IMR-90 (cell line): ENCODE results near the gene SAA1. TPM values are rescaled to one million over a fixed set of nuclear protein-coding genes. Genes with fewer than 3 reads are reported as not detected.

Experiments
- ATAC-seq: fragments of 200-7000 bp; cut with Tn5 transposase; 2 replicates; pipeline ENCODE4 v1.9.1; 2020; ENCODE audit warnings: low read depth, mild to moderate bottlenecking, moderate library complexity
- BruUV-seq: library from RNA; stranded (reverse); fragments of 400-500 nt; replicated peaks from 2 replicates; lab custom pipeline; 2021; lab: Mats Ljungman, UMichigan
- CTCF ChIA-PET: fragments of 300-600 bp; formaldehyde crosslinking; extraction: SDS; loops from one replicate; lab custom pipeline; 2021; ENCODE audit warnings: antibody characterized with exemption; lab: Yijun Ruan, JAX
- POLR2A ChIA-PET: fragments of 300-600 bp; sonication (Branson Sonifier 250); formaldehyde crosslinking; loops from one replicate; lab custom pipeline; 2022; ENCODE audit warnings: antibody characterized with exemption; ENCODE audit not compliant: unreplicated experiment; lab: Charles Lee
- DNase-seq: peaks from one replicate; pipeline ENCODE4 v3.0.0; 2013
- H2AFZ ChIP-seq: replicated peaks from 2 replicates; pipeline ENCODE3; 2013; ENCODE audit warnings: low read length, mild to moderate bottlenecking; ENCODE audit not compliant: poor library complexity
- H2AK5ac ChIP-seq: 2 replicates; pipeline ENCODE4 v1.6.1; 2013; ENCODE audit warnings: low read depth, low read length, inconsistent platforms
- H2AK9ac ChIP-seq: replicated peaks from 2 replicates; pipeline ENCODE3; 2013; ENCODE audit warnings: mild to moderate bottlenecking, low read depth, low read length, moderate library complexity; ENCODE audit not compliant: poor library complexity
- H2BK120ac ChIP-seq: 2 replicates; pipeline ENCODE4 v1.6.1; 2013; ENCODE audit warnings: low read depth, low read length, inconsistent platforms
- H2BK15ac ChIP-seq: 3 replicates; pipeline ENCODE4 v1.6.1; 2013; ENCODE audit warnings: low read depth, low read length, inconsistent platforms
- H2BK20ac ChIP-seq: 2 replicates; pipeline ENCODE4 v1.6.1; 2013; ENCODE audit warnings: low read depth, mild to moderate bottlenecking, inconsistent platforms, low read length, moderate library complexity
- H2BK5ac ChIP-seq: 2 replicates; pipeline ENCODE4 v1.6.1; 2013; ENCODE audit warnings: mild to moderate bottlenecking, low read depth, low read length, inconsistent platforms; ENCODE audit not compliant: poor library complexity, severe bottlenecking
- H3K14ac ChIP-seq: replicated peaks from 2 replicates; pipeline ENCODE4 v1.6.1; 2013; ENCODE audit warnings: low read depth, low read length, inconsistent platforms
- H3K18ac ChIP-seq: 2 replicates; pipeline ENCODE4 v1.6.1; 2013; ENCODE audit warnings: low read depth, low read length, control low read depth
- H3K23ac ChIP-seq: 2 replicates; pipeline ENCODE4 v1.6.1; 2013; ENCODE audit warnings: low read depth, low read length, inconsistent platforms
- H3K27ac ChIP-seq: 2 replicates; pipeline ENCODE4 v1.5.1; 2013; ENCODE audit warnings: mild to moderate bottlenecking, control low read depth, low read length; ENCODE audit not compliant: insufficient read depth
- H3K27me3 ChIP-seq: 2 replicates; pipeline ENCODE4 v1.6.1; 2013; ENCODE audit warnings: low read length; ENCODE audit not compliant: control insufficient read depth, insufficient read depth
- H3K36me3 ChIP-seq: 2 replicates; pipeline ENCODE4 v1.6.1; 2013; ENCODE audit warnings: low read length, mixed read lengths; ENCODE audit not compliant: control insufficient read depth, insufficient read depth
- H3K4ac ChIP-seq: 2 replicates; pipeline ENCODE4 v1.6.1; 2013; ENCODE audit warnings: low read depth, low read length, inconsistent platforms
- H3K4me1 ChIP-seq: 2 replicates; pipeline ENCODE4 v1.6.1; 2013; ENCODE audit warnings: low read length, mixed read lengths; ENCODE audit not compliant: control insufficient read depth, insufficient read depth
- H3K4me2 ChIP-seq: 2 replicates; pipeline ENCODE4 v1.6.1; 2013; ENCODE audit warnings: low read depth, mild to moderate bottlenecking, control low read depth, low read length, moderate library complexity
- H3K4me3 ChIP-seq: 2 replicates; pipeline ENCODE4 v1.5.1; 2013; ENCODE audit warnings: low read depth, mild to moderate bottlenecking, control low read depth, low read length, moderate library complexity; ENCODE audit not compliant: insufficient read depth
- H3K56ac ChIP-seq: 2 replicates; pipeline ENCODE4 v1.6.1; 2013; ENCODE audit warnings: low read length, inconsistent platforms; ENCODE audit not compliant: insufficient read depth; ENCODE audit errors: extremely low read depth
- H3K79me1 ChIP-seq, 2 experiments: 2 replicates each; pipeline ENCODE4 v1.6.1; 2013; ENCODE audit warnings: low read length in 2 of 2, inconsistent platforms in 1 of 2, low read depth in 1 of 2
- H3K9ac ChIP-seq: 2 replicates; pipeline ENCODE4 v1.6.1; 2013; ENCODE audit warnings: low read depth, low read length, control low read depth
- H3K9me1 ChIP-seq: 2 replicates; pipeline ENCODE4 v1.6.1; 2013; ENCODE audit warnings: low read length, inconsistent platforms; ENCODE audit not compliant: insufficient read depth
- H3K9me3 ChIP-seq: 2 replicates; pipeline ENCODE4 v1.6.1; 2013; ENCODE audit warnings: low read length; ENCODE audit not compliant: control insufficient read depth, insufficient read depth
- H4K20me1 ChIP-seq: 2 replicates; pipeline ENCODE4 v1.6.1; 2013; ENCODE audit warnings: low read length, inconsistent platforms; ENCODE audit not compliant: insufficient read depth
- H4K5ac ChIP-seq: 2 replicates; pipeline ENCODE4 v1.6.1; 2013; ENCODE audit warnings: mild to moderate bottlenecking, low read depth, low read length, control low read depth
- H4K8ac ChIP-seq, 2 experiments: 2 replicates each; pipeline ENCODE4 v1.6.1; 2013; ENCODE audit warnings: low read depth in 2 of 2, low read length in 2 of 2, control low read depth in 1 of 2, inconsistent platforms in 1 of 2
- H4K91ac ChIP-seq: 2 replicates; pipeline ENCODE4 v1.6.1; 2013; ENCODE audit warnings: low read depth, low read length, inconsistent platforms; ENCODE audit not compliant: insufficient read depth
- BHLHE40 ChIP-seq: fragments of 150-350 bp; IDR thresholded peaks from 2 replicates; pipeline ENCODE4 v1.6.1; 2016; ENCODE audit warnings: mild to moderate bottlenecking, low read depth, low read length
- CEBPB ChIP-seq: IDR thresholded peaks from 2 replicates; pipeline ENCODE4 v1.6.1; 2012; ENCODE audit warnings: low read depth, low read length, improper control_type of control experiment
- CHD1 ChIP-seq: IDR thresholded peaks from 2 replicates; pipeline ENCODE4 v1.6.1; 2012; ENCODE audit warnings: low read depth, low read length, improper control_type of control experiment
- MAFK ChIP-seq: IDR thresholded peaks from 2 replicates; pipeline ENCODE4 v1.6.1; 2012; ENCODE audit warnings: low read depth, low read length, improper control_type of control experiment
- MAZ ChIP-seq: IDR thresholded peaks from 2 replicates; pipeline ENCODE4 v1.6.1; 2012; ENCODE audit warnings: low read depth, mild to moderate bottlenecking, low read length, improper control_type of control experiment, moderate library complexity, borderline replicate concordance
- MXI1 ChIP-seq: IDR thresholded peaks from 2 replicates; pipeline ENCODE4 v1.6.1; 2012; ENCODE audit warnings: low read depth, mild to moderate bottlenecking, low read length, moderate library complexity, borderline replicate concordance
- RAD21 ChIP-seq: IDR thresholded peaks from 2 replicates; pipeline ENCODE4 v1.6.1; 2012; ENCODE audit warnings: low read length, improper control_type of control experiment
- RFX5 ChIP-seq: IDR thresholded peaks from 2 replicates; pipeline ENCODE4 v1.8.0; 2012; ENCODE audit warnings: low read depth, mild to moderate bottlenecking, low read length, moderate library complexity
- SMC3 ChIP-seq: fragments of 150-350 bp; IDR thresholded peaks from 2 replicates; pipeline ENCODE4 v1.6.1; 2016; ENCODE audit warnings: low read depth, mild to moderate bottlenecking, antibody characterized with exemption, low read length, moderate library complexity
- WGBS, 2 experiments: methylation state at CpG; one replicate each; pipeline versions ENCODE4 v1.1.5 to v1.1.7; 2013; ENCODE audit warnings: missing lambda C conversion rate in 2 of 2; ENCODE audit not compliant: insufficient read length in 1 of 2; ENCODE audit errors: extremely low coverage in 2 of 2; 5-methylcytosine and 5-hydroxymethylcytosine counted together
- dilution Hi-C: fragments of 300-500 bp; cut with HindIII; formaldehyde crosslinking; loops from one replicate; pipeline ENCODE4 v1.14.3; 2018; ENCODE audit warnings: low sequenced_read_pairs; ENCODE audit not compliant: unreplicated experiment
- in situ Hi-C: fragments of 300-500 bp; cut with MboI; formaldehyde crosslinking; loops from 3 replicates; pipeline ENCODE4 v1.14.3; 2019; ENCODE audit warnings: low sequenced_read_pairs, inconsistent platforms, mixed read lengths
- intact Hi-C: fragments of 100-400 bp; cut with micrococcal nuclease; formaldehyde crosslinking; loops from 2 replicates; pipeline ENCODE4 v1.10.0; 2022
- polyA plus RNA-seq, 3 experiments: library from polyadenylated mRNA; depleted of rRNA; stranded (reverse); fragments of >200 nt; gene quantifications; 2 replicates each; pipeline ENCODE4 v1.2.3, GENCODE V29; 2012; ENCODE audit warnings: low replicate concordance in 1 of 3
- total RNA-seq: library from RNA; depleted of rRNA; stranded (reverse); fragments of >200 nt; gene quantifications from 2 replicates; pipeline ENCODE4 v1.2.3, GENCODE V29; 2012
- TF ChIP-seq, protein P1 (sequence below): conservative IDR thresholded peaks from 2 replicates; pipeline ENCODE4 v1.5.1; 2012; ENCODE audit warnings: mild to moderate bottlenecking, low read depth, low read length, improper control_type of control experiment
- TF ChIP-seq, protein P2 (sequence below): fragments of 150-350 bp; IDR thresholded peaks from 2 replicates; pipeline ENCODE4 v1.6.1; 2016; ENCODE audit warnings: low read depth, mild to moderate bottlenecking, low read length, moderate library complexity, borderline replicate concordance

SAA1 gene
- total and polyA plus RNA-seq, 2 of the 4 experiments (the other 2 are of a cell fraction), result not detected

DNA sequence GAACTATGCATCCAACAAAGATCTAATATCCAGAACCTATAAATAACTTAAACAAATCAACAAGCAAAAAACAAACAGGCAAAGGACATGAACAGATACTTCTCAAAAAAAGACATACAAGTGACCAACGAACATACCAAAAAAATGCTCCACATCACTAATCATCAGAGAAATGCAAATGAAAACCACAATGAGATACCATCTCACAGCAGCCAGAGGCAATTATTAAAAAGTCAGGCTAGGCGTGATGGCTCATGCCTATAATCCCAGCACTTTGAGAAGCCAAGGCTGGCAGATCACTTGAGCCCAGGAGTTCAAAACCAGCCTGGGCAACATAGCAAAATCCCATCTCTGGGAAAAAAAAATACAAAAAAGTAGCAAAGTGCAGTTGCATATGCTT is 40.2 kb upstream of the SAA1 start:
- ChIA-PET POLR2A (no interaction called here), CTCF (interaction anchor here (1.0 kb wide), 1 partner anchor 18 kb away, joined by 4 read pairs; no protein-coding TSS in a partner anchor)
- no peak for TF ChIP-seq MXI1
- TF ChIP-seq SMC3, result no peak
- TF ChIP-seq, protein P1, sequence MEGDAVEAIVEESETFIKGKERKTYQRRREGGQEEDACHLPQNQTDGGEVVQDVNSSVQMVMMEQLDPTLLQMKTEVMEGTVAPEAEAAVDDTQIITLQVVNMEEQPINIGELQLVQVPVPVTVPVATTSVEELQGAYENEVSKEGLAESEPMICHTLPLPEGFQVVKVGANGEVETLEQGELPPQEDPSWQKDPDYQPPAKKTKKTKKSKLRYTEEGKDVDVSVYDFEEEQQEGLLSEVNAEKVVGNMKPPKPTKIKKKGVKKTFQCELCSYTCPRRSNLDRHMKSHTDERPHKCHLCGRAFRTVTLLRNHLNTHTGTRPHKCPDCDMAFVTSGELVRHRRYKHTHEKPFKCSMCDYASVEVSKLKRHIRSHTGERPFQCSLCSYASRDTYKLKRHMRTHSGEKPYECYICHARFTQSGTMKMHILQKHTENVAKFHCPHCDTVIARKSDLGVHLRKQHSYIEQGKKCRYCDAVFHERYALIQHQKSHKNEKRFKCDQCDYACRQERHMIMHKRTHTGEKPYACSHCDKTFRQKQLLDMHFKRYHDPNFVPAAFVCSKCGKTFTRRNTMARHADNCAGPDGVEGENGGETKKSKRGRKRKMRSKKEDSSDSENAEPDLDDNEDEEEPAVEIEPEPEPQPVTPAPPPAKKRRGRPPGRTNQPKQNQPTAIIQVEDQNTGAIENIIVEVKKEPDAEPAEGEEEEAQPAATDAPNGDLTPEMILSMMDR, result no peak
- no peak for TF ChIP-seq CHD1
- TF ChIP-seq, protein P2, sequence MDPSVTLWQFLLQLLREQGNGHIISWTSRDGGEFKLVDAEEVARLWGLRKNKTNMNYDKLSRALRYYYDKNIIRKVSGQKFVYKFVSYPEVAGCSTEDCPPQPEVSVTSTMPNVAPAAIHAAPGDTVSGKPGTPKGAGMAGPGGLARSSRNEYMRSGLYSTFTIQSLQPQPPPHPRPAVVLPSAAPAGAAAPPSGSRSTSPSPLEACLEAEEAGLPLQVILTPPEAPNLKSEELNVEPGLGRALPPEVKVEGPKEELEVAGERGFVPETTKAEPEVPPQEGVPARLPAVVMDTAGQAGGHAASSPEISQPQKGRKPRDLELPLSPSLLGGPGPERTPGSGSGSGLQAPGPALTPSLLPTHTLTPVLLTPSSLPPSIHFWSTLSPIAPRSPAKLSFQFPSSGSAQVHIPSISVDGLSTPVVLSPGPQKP, result no peak
- no peak for TF ChIP-seq RAD21
- TF ChIP-seq MAFK, result no peak
- no peak for TF ChIP-seq BHLHE40
- TF ChIP-seq RFX5, result no peak
- no peak for TF ChIP-seq CEBPB
- no peak for TF ChIP-seq MAZ
- Histone ChIP-seq H2BK15ac (no peak overlapping the region), H3K4me2 (no peak overlapping the region), H2AK9ac (no peak overlapping the region), H3K4me1 (no peaks in the 10 kb centered on the region), H3K18ac (no peak overlapping the region), H4K91ac (no peak overlapping the region), H4K8ac (no peak overlapping the region), H3K56ac (no peak overlapping the region), H3K79me1 (no peaks in the 10 kb centered on the region), H3K27ac (no peak overlapping the region), H3K27me3 (no peaks in the 10 kb centered on the region), H2AK5ac (no peak overlapping the region), H2BK20ac (no peak overlapping the region), H2AFZ (no peak overlapping the region), H3K9me3 (no peaks in the 10 kb centered on the region), H3K23ac (no peak overlapping the region), H2BK120ac (no peak overlapping the region), H3K9ac (no peak overlapping the region), H4K5ac (no peak overlapping the region), H2BK5ac (no peak overlapping the region), H3K9me1 (no peaks in the 10 kb centered on the region), H3K36me3 (no peaks in the 10 kb centered on the region), H3K4me3 (no peak overlapping the region), H3K4ac (no peak overlapping the region), H4K20me1 (no peaks in the 10 kb centered on the region), H3K14ac (no peak overlapping the region)
- ATAC-seq (no peak), DNase-seq (no peak)
- in situ Hi-C loops, result no loop called here
- dilution Hi-C loops, result no loop called here
- intact Hi-C loops, result no loop called here
- WGBS, 2 experiments, result 20% methylated on average over 1 of the region's 2 CpGs; no CpG with 5 or more reads in 1 of the 2 experiments
- BruUV-seq, result no TSS peak
